Naive B cell (primary cell): ENCODE measurements around the gene CDNF. TPM values are rescaled to one million over a fixed set of nuclear protein-coding genes. Genes with fewer than 3 reads are reported as not detected.

Experiments used
- ATAC-seq, 2 donors: fragments of 150-1000 bp; cut with Tn5 transposase; 2 replicates each; pipeline ENCODE4 v1.10.0; 2021; ENCODE audit warnings: low read depth in 2 of 2, mild to moderate bottlenecking in 2 of 2, moderate library complexity in 2 of 2
- DNase-seq: peaks from one replicate; pipeline ENCODE4 v3.0.0; 2022
- H3K27ac Mint-ChIP-seq, 6 donors: one replicate each; pipeline ENCODE4 v1.8.0; 2020 to 2022; ENCODE audit warnings: mild to moderate bottlenecking in 6 of 6, mixed read lengths in 6 of 6, moderate library complexity in 5 of 6, inconsistent platforms in 2 of 6
- H3K27me3 Mint-ChIP-seq, 3 donors: one replicate each; pipeline ENCODE4 v1.8.0; 2021 to 2022; ENCODE audit warnings: mixed read lengths in 3 of 3, mild to moderate bottlenecking in 1 of 3
- H3K36me3 Mint-ChIP-seq, 2 donors: one replicate each; pipeline ENCODE4 v1.8.0; 2020 to 2022; ENCODE audit warnings: mixed read lengths in 2 of 2, inconsistent platforms in 1 of 2, mild to moderate bottlenecking in 1 of 2
- H3K4me1 Mint-ChIP-seq, 3 donors: one replicate each; pipeline ENCODE4 v1.8.0; 2020 to 2022; ENCODE audit warnings: mixed read lengths in 3 of 3, inconsistent platforms in 1 of 3, mild to moderate bottlenecking in 1 of 3, moderate library complexity in 1 of 3
- H3K4me3 Mint-ChIP-seq, 8 donors: one replicate each; pipeline ENCODE4 v1.8.0; 2020 to 2022; ENCODE audit warnings: mild to moderate bottlenecking in 8 of 8, mixed read lengths in 8 of 8, moderate library complexity in 8 of 8, inconsistent platforms in 2 of 8
- H3K9me3 Mint-ChIP-seq, 7 donors: one replicate each; pipeline ENCODE4 v1.8.0; 2020 to 2022; ENCODE audit warnings: mixed read lengths in 7 of 7, mild to moderate bottlenecking in 5 of 7, inconsistent platforms in 2 of 7, moderate library complexity in 1 of 7
- polyA plus RNA-seq, 6 donors: library from polyadenylated mRNA; unstranded; fragments of 300-500 nt; fragmentation: Illumina TruSeq; gene quantifications; one replicate each; pipeline ENCODE4 v1.2.3, GENCODE V29; 2021; ENCODE audit warnings: low read depth in 6 of 6

Gene CDNF
- polyA plus RNA-seq, 6 donors from 2014 or later, result 1.1 to 2.7 (median 1.9) TPM

- Mint-ChIP-seq H3K36me3 (no peaks in the 10 kb centered on the region), H3K27ac (peak overlapping the region in 1 of 6 donors; percentile 26), H3K4me1 (peaks cover 28 to 43% (median 43%) of the 10 kb centered on the region in 3 donors), H3K4me3 (no peak overlapping the region), H3K9me3 (peaks cover 0 to 4% (median 0%) of the 10 kb centered on the region in 7 donors), H3K27me3 (no peaks in the 10 kb centered on the region)
- DNase-seq (no peak), ATAC-seq (peak; percentile 34 to 35)
Measured at GRCh38 chr10:14801723-14802122, 36.1 kb downstream of the CDNF start.

- Mint-ChIP-seq H3K36me3 (no peaks in the 10 kb centered on the region), H3K27ac (peak overlapping the region in 3 of 6 donors; percentile 8 to 78 (median 42)), H3K4me3 (peak overlapping the region in 3 of 8 donors; percentile 4 to 86 (median 6)), H3K9me3 (peaks cover 0 to 4% (median 0%) of the 10 kb centered on the region in 7 donors), H3K27me3 (no peaks in the 10 kb centered on the region), H3K4me1 (peaks cover 28 to 43% (median 43%) of the 10 kb centered on the region in 3 donors)
- ATAC-seq (peak; percentile 14 to 32), DNase-seq (no peak)
Measured at GRCh38 chr10:14800397-14800796, 37.4 kb downstream of the CDNF start.

- DNase-seq (no peak), ATAC-seq (no peak)
- Mint-ChIP-seq H3K4me3 (peak overlapping the region in 2 of 8 donors; percentile 10 to 36), H3K27ac (peak overlapping the region in 3 of 6 donors; percentile 17 to 37 (median 24)), H3K4me1 (peaks cover 28 to 43% (median 43%) of the 10 kb centered on the region in 3 donors), H3K9me3 (peaks cover 0 to 4% (median 0%) of the 10 kb centered on the region in 7 donors), H3K27me3 (no peaks in the 10 kb centered on the region), H3K36me3 (no peaks in the 10 kb centered on the region)
Measured at GRCh38 chr10:14798636-14799035, 39.2 kb downstream of the CDNF start.

GRCh38 chr10:14787938-14788337 lies 49.9 kb downstream of the CDNF start:
- DNase-seq (no peak), ATAC-seq (no peak)
- Mint-ChIP-seq H3K4me1 (peaks cover under 1 to 8% (median 2%) of the 10 kb centered on the region in 3 donors), H3K36me3 (peaks cover 0 to 11% of the 10 kb centered on the region in 2 donors), H3K27me3 (peaks cover 0 to 6% (median 0%) of the 10 kb centered on the region in 3 donors), H3K9me3 (peaks cover 0 to 9% (median 5%) of the 10 kb centered on the region in 7 donors), H3K4me3 (no peak overlapping the region), H3K27ac (no peak overlapping the region)

GRCh38 chr10:14784459-14785055 lies 53.3 kb downstream of the CDNF start:
- ATAC-seq (no peak), DNase-seq (no peak)
- peaks cover 0 to 9% (median 5%) of the 10 kb centered on the region in 7 donors for H3K9me3 Mint-ChIP-seq
- peaks cover 0 to 6% (median 5%) of the 10 kb centered on the region in 3 donors for H3K27me3 Mint-ChIP-seq
- peaks cover 0 to 8% of the 10 kb centered on the region in 2 donors for H3K36me3 Mint-ChIP-seq
- H3K4me1 Mint-ChIP-seq, result peaks cover 4 to 17% (median 11%) of the 10 kb centered on the region in 3 donors
- no peak overlapping the region for H3K4me3 Mint-ChIP-seq
- no peak overlapping the region for H3K27ac Mint-ChIP-seq

GRCh38 chr10:14782691-14783363 lies 55.0 kb downstream of the CDNF start:
- peak overlapping the region in 2 of 8 donors; percentile 44 to 47 for H3K4me3 Mint-ChIP-seq
- H3K27ac Mint-ChIP-seq, result peak overlapping the region in 1 of 6 donors; percentile 59
- ATAC-seq, result no peak
- peaks cover 0 to 9% (median 5%) of the 10 kb centered on the region in 7 donors for H3K9me3 Mint-ChIP-seq
- DNase-seq, result no peak
- peaks cover 0 to 6% (median 5%) of the 10 kb centered on the region in 3 donors for H3K27me3 Mint-ChIP-seq
- no peaks in the 10 kb centered on the region for H3K36me3 Mint-ChIP-seq
- peaks cover 8 to 21% (median 20%) of the 10 kb centered on the region in 3 donors for H3K4me1 Mint-ChIP-seq

GRCh38 chr10:14781763-14782162 lies 56.1 kb downstream of the CDNF start:
- no peak for ATAC-seq
- H3K27me3 Mint-ChIP-seq, result peaks cover 0 to 6% (median 5%) of the 10 kb centered on the region in 3 donors
- peaks cover 0 to 9% (median 5%) of the 10 kb centered on the region in 7 donors for H3K9me3 Mint-ChIP-seq
- no peaks in the 10 kb centered on the region for H3K36me3 Mint-ChIP-seq
- peak overlapping the region in 1 of 6 donors; percentile 22 for H3K27ac Mint-ChIP-seq
- peaks cover 8 to 21% (median 20%) of the 10 kb centered on the region in 3 donors for H3K4me1 Mint-ChIP-seq
- peak overlapping the region in 2 of 8 donors; percentile 16 to 47 for H3K4me3 Mint-ChIP-seq
- no peak for DNase-seq

- no peak for DNase-seq
- H3K4me1 Mint-ChIP-seq, result peaks cover 8 to 29% (median 21%) of the 10 kb centered on the region in 3 donors
- H3K4me3 Mint-ChIP-seq, result no peak overlapping the region
- H3K36me3 Mint-ChIP-seq, result no peaks in the 10 kb centered on the region
- H3K27ac Mint-ChIP-seq, result peak overlapping the region in 1 of 6 donors; percentile 28
- H3K27me3 Mint-ChIP-seq, result peaks cover 0 to 6% (median 5%) of the 10 kb centered on the region in 3 donors
- no peaks in the 10 kb centered on the region for H3K9me3 Mint-ChIP-seq
- no peak for ATAC-seq
Measured at GRCh38 chr10:14779001-14779651, 58.7 kb downstream of the CDNF start.

- H3K9me3 Mint-ChIP-seq, result no peaks in the 10 kb centered on the region
- ATAC-seq (no peak), DNase-seq (no peak)
- peaks cover 4 to 25% (median 7%) of the 10 kb centered on the region in 3 donors for H3K4me1 Mint-ChIP-seq
- no peak overlapping the region for H3K4me3 Mint-ChIP-seq
- no peaks in the 10 kb centered on the region for H3K36me3 Mint-ChIP-seq
- no peak overlapping the region for H3K27ac Mint-ChIP-seq
- peaks cover 0 to 6% (median 5%) of the 10 kb centered on the region in 3 donors for H3K27me3 Mint-ChIP-seq
Measured at GRCh38 chr10:14776546-14776945, 61.3 kb downstream of the CDNF start.

GRCh38 chr10:14775656-14776055 lies 62.2 kb downstream of the CDNF start:
- Mint-ChIP-seq H3K36me3 (no peaks in the 10 kb centered on the region), H3K27me3 (peaks cover 0 to 4% (median 4%) of the 10 kb centered on the region in 3 donors), H3K27ac (no peak overlapping the region), H3K4me1 (peaks cover 4 to 25% (median 4%) of the 10 kb centered on the region in 3 donors), H3K4me3 (no peak overlapping the region), H3K9me3 (no peaks in the 10 kb centered on the region)
- DNase-seq (no peak), ATAC-seq (no peak)

- H3K27me3 Mint-ChIP-seq, result no peaks in the 10 kb centered on the region
- H3K9me3 Mint-ChIP-seq, result no peaks in the 10 kb centered on the region
- ATAC-seq, result no peak
- no peak for DNase-seq
- no peak within 1 kb of the TSS for H3K4me3 Mint-ChIP-seq
- peaks cover 4 to 25% (median 4%) of the 10 kb centered on the region in 3 donors for H3K4me1 Mint-ChIP-seq
- peak within 1 kb of the TSS in 2 of 6 donors; percentile 27 to 34 for H3K27ac Mint-ChIP-seq
- no peaks in the 10 kb centered on the region for H3K36me3 Mint-ChIP-seq
Measured at GRCh38 chr10:14774797-14775196, 63.0 kb downstream of the CDNF start, which contains the start of gene FAM107B. TSS of gene FAM107B (minus strand) at chr10:14774897. CDS start at chr10:14774663, 234 bp downstream.

GRCh38 chr10:14774214-14774580 lies 63.6 kb downstream of the CDNF start:
- ATAC-seq (no peak), DNase-seq (no peak)
- H3K4me3 Mint-ChIP-seq, result no peak overlapping the region
- H3K27me3 Mint-ChIP-seq, result no peaks in the 10 kb centered on the region
- no peaks in the 10 kb centered on the region for H3K36me3 Mint-ChIP-seq
- peaks cover 3 to 25% (median 4%) of the 10 kb centered on the region in 3 donors for H3K4me1 Mint-ChIP-seq
- no peak overlapping the region for H3K27ac Mint-ChIP-seq
- no peaks in the 10 kb centered on the region for H3K9me3 Mint-ChIP-seq

- Mint-ChIP-seq H3K9me3 (no peaks in the 10 kb centered on the region), H3K36me3 (no peaks in the 10 kb centered on the region), H3K4me1 (peaks cover 0 to 29% (median 4%) of the 10 kb centered on the region in 3 donors), H3K4me3 (no peak overlapping the region), H3K27ac (peak overlapping the region in 1 of 6 donors; percentile 27), H3K27me3 (no peaks in the 10 kb centered on the region)
- DNase-seq, result no peak
- no peak for ATAC-seq
Measured at GRCh38 chr10:14773551-14774213, 64.2 kb downstream of the CDNF start.
